GM19193 (cell line): ENCODE data around the gene SNX13.

Source experiments
- POLR2A ChIP-seq: IDR thresholded peaks from 4 replicates; pipeline ENCODE4 v1.6.1; 2011; ENCODE audit not compliant: insufficient read depth, insufficient read length; ENCODE audit errors: extremely low read depth

The SNX13 gene

GRCh38 chr7:17963281-17963680, 23.0 kb upstream of the SNX13 start:
- TF ChIP-seq POLR2A: no peak

- no peak for TF ChIP-seq POLR2A
Measured at GRCh38 chr7:17962652-17963051, 22.4 kb upstream of the SNX13 start.

GRCh38 chr7:17957871-17958270, 17.6 kb upstream of the SNX13 start:
- TF ChIP-seq POLR2A: no peak

- TF ChIP-seq POLR2A: no peak
Measured at GRCh38 chr7:17952387-17952786, 12.1 kb upstream of the SNX13 start.

GRCh38 chr7:17951742-17952254, 11.5 kb upstream of the SNX13 start:
- TF ChIP-seq POLR2A: no peak

GRCh38 chr7:17948526-17949238, 8.4 kb upstream of the SNX13 start:
- no peak for TF ChIP-seq POLR2A

- TF ChIP-seq POLR2A: no peak
Measured at GRCh38 chr7:17947620-17948019, 7.3 kb upstream of the SNX13 start.

GRCh38 chr7:17946591-17946990, 6.3 kb upstream of the SNX13 start:
- no peak for TF ChIP-seq POLR2A

- TF ChIP-seq POLR2A: no peak
Measured at GRCh38 chr7:17944720-17945119, 4.4 kb upstream of the SNX13 start.

GRCh38 chr7:17943006-17943405, 2.7 kb upstream of the SNX13 start:
- TF ChIP-seq POLR2A: no peak

GRCh38 chr7:17942231-17942630, 1.9 kb upstream of the SNX13 start:
- no peak for TF ChIP-seq POLR2A

- TF ChIP-seq POLR2A: no peak
Measured at GRCh38 chr7:17940951-17941431, 697 bp upstream of the SNX13 start.

- no peak for TF ChIP-seq POLR2A
Measured at GRCh38 chr7:17939606-17940301, 540 bp downstream of the SNX13 start.

- no peak for TF ChIP-seq POLR2A
Measured at GRCh38 chr7:17939211-17939605, 1.1 kb downstream of the SNX13 start.

- no peak for TF ChIP-seq POLR2A
Measured at GRCh38 chr7:17937506-17938120, 2.7 kb downstream of the SNX13 start.
